ENCODE results near the gene SPG7. TPM values are rescaled to one million over a fixed set of nuclear protein-coding genes. Genes with fewer than 3 reads are reported as not detected.

SPG7 gene
- total RNA-seq, 2 donors from 2014 or later = 214 to 333 TPM

DNA sequence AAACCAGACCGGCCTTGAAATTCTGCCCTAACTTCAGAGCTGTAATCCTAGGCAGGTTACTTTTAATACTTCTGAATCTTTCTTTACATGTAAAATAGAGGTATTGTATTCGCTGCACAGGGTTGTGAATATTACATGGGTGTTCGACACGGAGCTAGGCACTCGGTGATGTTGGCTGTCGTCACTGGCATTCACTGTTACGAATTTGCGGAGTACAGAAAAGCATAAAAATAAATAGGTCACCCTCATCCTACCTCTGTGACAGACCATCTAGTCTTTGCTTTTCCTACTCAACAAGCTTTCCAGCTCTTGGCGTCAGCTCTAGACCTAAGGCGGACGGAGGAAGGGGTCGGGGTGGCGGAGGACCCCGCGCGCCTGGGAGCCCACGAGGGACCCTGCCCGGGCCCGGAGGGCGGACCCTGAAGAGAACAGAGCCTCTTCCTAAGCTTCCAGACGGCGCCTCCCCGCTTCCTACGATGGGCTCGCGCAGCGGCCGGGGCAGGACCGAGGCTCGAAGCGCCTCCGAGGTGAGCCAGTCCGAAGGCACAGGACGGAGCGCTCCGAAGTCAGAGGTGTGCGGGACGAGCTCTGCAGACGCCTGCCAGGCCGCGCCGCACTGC is 879 bp upstream of the SPG7 start:
- no peak for ATAC-seq (ENCODE audit: insufficient number of reproducible peaks, low FRiP score, low read depth)

GRCh38 chr16:89510526-89510925 is 2.3 kb downstream of the SPG7 start:
- Histone ChIP-seq H3K4me3 (no peak overlapping the region), H3K27ac (no peak overlapping the region), H3K27me3 (replicated peaks; ENCODE audit: insufficient read depth) (no peaks in the 10 kb centered on the region), H3K4me1 (ENCODE audit: control insufficient read depth in 1 of 2, low read depth in 2 of 2) (peaks cover 18 to 32% of the 10 kb centered on the region in 2 donors), H3K36me3 (peaks cover 19% of the 10 kb centered on the region), H3K9me3 (no peaks in the 10 kb centered on the region)
- DNase-seq (ENCODE audit: low spot score) = no peak
- TF ChIP-seq CTCF (IDR thresholded peaks at IDR 0.05) = no peak
- ATAC-seq (ENCODE audit: insufficient number of reproducible peaks, low FRiP score, low read depth) = no peak

More for the DNA sequence above, 879 bp upstream of the SPG7 start:
- Histone ChIP-seq H3K36me3 (peaks cover 17% of the 10 kb centered on the region), H3K27me3 (replicated peaks; ENCODE audit: insufficient read depth) (no peaks in the 10 kb centered on the region), H3K9me3 (no peaks in the 10 kb centered on the region), H3K27ac (peak overlapping the region; percentile 78 to 84), H3K4me3 (peak overlapping the region; percentile 90), H3K4me1 (ENCODE audit: control insufficient read depth in 1 of 2, low read depth in 2 of 2) (peaks cover 18 to 38% of the 10 kb centered on the region in 2 donors)
- DNase-seq (ENCODE audit: low spot score) = no peak
- no peak for TF ChIP-seq CTCF (IDR thresholded peaks at IDR 0.05)

DNA sequence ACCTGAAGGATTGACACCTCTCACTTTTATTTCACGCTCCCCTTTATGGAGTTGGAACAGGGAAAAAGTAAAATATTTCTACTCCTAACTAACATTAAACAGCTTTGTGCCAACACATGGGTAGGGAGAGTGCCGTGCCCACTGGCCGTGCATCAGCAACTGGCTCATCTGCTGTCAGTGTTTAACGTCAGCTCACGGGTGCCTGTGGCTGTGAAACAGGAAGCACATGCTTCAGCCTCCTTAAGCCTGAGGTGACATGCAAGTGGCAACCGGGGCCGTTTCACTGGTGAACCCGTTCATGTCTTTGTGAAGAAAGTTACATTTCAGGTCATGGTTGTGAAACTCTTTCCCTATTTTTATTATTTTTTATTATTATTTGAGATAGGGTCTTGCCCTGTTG is 3.2 kb downstream of the SPG7 start:
- DNase-seq (ENCODE audit: low spot score) = no peak
- no peak for TF ChIP-seq CTCF (IDR thresholded peaks at IDR 0.05)
- Histone ChIP-seq H3K4me3 (no peak overlapping the region), H3K27me3 (replicated peaks; ENCODE audit: insufficient read depth) (no peaks in the 10 kb centered on the region), H3K4me1 (ENCODE audit: control insufficient read depth in 1 of 2, low read depth in 2 of 2) (peaks cover 12 to 23% of the 10 kb centered on the region in 2 donors), H3K9me3 (no peaks in the 10 kb centered on the region), H3K27ac (no peak overlapping the region), H3K36me3 (peaks cover 19% of the 10 kb centered on the region)
- ATAC-seq (ENCODE audit: insufficient number of reproducible peaks, low FRiP score, low read depth) = no peak

DNA sequence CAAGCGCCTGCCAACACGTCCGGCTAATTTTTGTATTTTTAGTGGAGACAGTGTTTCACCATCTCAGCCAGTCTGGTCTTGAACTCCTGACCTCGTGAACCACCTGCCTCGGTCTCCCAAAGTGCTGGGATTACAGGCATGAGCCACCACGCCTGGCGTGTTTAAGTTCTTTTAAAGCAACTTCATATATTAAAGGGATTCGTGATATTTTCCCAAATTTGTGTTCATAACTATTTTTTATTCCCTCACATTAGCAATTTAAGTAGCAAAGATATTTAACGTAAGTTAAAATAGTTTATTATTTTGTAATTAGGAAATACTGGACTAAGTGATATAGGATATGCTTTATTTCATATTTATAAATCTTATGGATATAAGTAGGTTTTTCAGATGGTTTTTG is 4.2 kb downstream of the SPG7 start:
- no peak for DNase-seq (ENCODE audit: low spot score)
- no peak overlapping the region for H3K27ac ChIP-seq
- H3K27me3 ChIP-seq (replicated peaks; ENCODE audit: insufficient read depth) = no peaks in the 10 kb centered on the region
- ATAC-seq (ENCODE audit: insufficient number of reproducible peaks, low FRiP score, low read depth) = no peak
- H3K4me1 ChIP-seq (ENCODE audit: control insufficient read depth in 1 of 2, low read depth in 2 of 2) = peaks cover 6 to 15% of the 10 kb centered on the region in 2 donors
- H3K36me3 ChIP-seq = peaks cover 26% of the 10 kb centered on the region
- no peaks in the 10 kb centered on the region for H3K9me3 ChIP-seq
- H3K4me3 ChIP-seq = no peak overlapping the region
- no peak for TF ChIP-seq CTCF (IDR thresholded peaks at IDR 0.05)

DNA sequence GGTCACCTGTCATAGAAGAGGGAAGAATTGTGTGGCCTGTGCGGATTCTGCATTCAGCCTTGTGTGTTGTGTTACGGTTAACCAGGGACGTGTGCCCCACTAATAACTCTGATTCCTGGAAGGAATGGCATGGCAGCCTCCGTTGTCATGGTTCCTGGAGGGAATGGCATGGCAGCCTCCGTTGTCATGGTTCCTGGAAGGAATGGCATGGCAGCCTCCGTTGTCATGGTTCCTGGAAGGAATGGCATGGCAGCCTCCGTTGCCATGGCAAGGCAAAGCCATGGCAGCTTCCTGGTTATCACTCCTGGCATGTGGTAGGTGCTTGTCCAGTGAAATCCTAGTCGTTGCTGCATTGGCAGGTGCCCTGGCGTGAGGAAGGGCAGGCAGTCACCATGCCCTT is 8.9 kb downstream of the SPG7 start:
- no peaks in the 10 kb centered on the region for H3K9me3 ChIP-seq
- no peak overlapping the region for H3K27ac ChIP-seq
- no peaks in the 10 kb centered on the region for H3K27me3 ChIP-seq (replicated peaks; ENCODE audit: insufficient read depth)
- H3K36me3 ChIP-seq = peaks cover 47% of the 10 kb centered on the region
- no peak for ATAC-seq (ENCODE audit: insufficient number of reproducible peaks, low FRiP score, low read depth)
- TF ChIP-seq CTCF (IDR thresholded peaks at IDR 0.05) = no peak
- DNase-seq (ENCODE audit: low spot score) = no peak
- no peaks in the 10 kb centered on the region for H3K4me1 ChIP-seq (ENCODE audit: control insufficient read depth in 1 of 2, low read depth in 2 of 2)
- no peak overlapping the region for H3K4me3 ChIP-seq
